NCI-H1105 (cell line): ENCODE measurements around the gene BMP2.

Experiments
- DNase-seq: peaks from one replicate; lab custom pipeline; 2025; lab: John Stamatoyannopoulos, UW

Gene BMP2

GRCh38 chr20:6767536-6768227 is at the start of gene BMP2:
BMP2 (plus strand) TSS chr20:6767686; CDS start chr20:6770127, 2,441 bp downstream.
- peak; percentile 66 for DNase-seq

DNA sequence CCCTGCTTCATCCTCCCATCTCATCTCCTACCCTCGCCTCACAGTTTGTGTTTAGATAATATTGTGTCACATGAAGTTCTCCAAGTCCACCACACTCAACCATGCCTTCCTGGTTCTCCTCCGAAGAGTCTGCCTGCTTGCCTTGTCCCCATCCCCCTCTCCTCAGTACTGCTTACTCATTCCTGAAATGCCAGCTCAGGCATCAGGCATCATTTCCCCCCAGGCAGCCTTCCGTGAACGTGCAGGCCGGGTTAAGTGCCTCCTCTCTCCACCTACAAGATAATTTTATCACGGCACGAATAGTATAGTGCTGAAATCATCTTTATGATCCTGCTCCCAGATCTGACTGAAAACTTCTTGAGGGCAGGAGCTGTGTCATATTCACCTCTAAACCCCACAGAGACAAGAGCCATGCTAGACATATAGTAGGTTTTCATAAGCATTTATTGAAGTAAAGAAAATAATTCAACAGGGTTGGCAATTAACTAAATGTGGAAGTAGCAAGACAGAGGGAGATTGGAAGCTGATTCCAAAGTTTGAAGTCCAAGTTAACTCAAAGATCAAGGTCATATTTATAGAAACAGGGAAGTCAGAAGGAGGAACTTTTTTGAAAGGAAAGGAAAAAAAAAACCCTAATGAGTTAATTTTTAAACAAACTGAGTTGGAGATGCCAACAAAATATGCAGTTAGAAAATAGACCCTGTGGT is 48.7 kb upstream of the BMP2 start:
- DNase-seq = no peak

DNA sequence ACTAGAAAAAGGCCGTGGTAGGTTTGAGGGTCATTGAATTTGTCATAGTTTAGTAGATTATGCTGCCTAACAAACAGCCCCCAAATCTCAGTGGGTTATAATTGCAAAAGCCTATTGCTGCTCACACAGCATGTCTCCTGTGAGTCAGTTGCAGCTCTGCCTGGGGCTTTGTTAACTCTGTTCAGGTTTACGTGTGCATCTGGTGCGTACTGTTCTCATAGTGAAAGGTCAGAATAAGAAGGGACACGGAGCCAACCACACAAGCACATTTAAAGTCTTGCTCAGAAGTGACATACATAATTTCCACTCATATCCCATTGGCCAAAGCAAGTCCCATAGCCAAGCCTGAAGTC is 48.1 kb upstream of the BMP2 start:
- DNase-seq = no peak

- no peak for DNase-seq
Measured at GRCh38 chr20:6726761-6727160, 40.7 kb upstream of the BMP2 start.

DNA sequence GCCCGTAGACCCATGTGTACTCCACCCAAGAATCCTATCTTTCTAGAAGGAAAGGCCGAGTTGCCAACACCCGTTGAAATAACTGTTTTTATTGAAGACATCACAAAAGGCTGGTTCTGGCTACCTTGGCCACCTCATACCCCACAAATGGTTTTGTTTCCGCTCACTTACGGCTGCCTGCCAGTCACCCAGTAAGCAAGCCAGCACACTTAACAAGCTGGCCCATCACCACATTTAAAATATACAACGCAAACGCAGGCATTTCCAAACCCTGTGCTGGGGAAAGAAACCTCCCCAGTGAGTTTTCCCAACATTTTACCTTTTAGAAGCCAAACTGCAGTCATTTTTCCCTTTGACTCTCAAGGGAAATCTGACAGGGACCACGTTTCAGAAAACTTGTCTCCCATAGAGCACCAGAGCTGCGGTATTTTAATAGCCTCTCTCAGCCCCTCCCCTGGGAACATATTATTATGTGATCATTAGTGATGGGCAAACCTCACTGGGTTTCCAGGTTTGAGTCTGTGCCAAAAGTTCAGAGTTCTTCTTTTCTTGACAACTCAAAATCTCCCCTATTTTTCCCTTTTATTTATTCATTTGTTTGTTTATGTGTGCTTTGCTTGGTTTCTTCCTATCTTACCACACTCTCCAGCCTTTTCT is 36.7 kb upstream of the BMP2 start:
- no peak for DNase-seq

DNA sequence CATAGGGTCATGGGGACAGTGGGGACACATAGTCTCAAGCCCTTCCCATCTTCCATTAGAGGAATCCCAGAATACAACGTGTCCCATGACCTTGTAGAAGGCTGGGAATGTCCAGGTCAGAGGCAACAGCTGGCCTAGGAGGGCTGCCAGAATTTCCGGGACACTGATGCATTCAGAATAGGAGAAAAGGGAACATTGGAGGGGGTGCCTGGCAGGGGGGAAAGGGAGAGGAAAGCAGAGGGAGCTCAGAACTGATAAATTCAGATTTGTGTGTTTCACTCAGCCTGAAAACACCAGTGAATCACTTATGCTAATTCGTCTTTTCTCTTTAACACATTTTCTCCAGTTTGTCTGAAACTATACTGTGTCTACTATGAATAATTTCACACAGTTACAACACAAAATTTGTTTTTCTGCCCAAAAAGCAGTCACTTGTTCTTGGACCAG is 35.5 kb upstream of the BMP2 start:
- no peak for DNase-seq

DNA sequence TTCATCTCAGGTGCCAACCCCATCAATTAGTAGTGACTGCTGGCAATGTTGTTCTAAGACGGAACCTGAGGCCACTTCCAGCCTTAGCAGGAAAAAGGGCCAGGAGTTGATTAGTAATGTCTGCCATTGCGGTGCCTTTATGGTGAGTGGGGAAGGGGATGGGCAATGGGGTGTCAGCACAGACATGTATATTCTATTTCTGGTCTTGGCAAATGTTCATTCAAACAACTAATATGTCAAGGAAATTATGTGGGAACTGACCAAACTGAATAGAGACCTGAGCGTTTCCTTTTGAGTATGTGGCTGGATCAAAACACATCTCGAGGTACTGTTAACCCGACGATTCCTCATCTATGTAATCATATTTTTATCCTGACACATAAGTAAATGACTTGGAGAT is 34.6 kb upstream of the BMP2 start:
- no peak for DNase-seq

DNA sequence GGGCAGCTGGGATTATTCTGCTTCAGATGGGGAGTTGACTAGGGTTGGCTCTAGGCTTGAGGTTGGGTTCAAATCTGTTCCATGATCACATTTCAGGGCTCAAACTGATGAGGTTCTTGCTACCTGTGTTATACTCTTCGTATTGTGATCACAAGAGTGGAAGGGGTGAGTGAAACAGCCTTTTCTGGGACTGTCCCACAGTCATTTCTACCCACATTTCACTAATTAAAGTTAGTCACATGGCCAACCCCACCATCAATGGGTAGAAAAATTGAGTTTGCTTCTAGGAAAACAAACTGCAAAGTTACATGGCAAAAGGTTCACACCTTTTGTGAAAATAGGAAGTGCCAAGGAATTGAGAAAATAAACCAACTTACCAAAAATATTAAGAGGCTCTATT is 33.5 kb upstream of the BMP2 start:
- no peak for DNase-seq

- no peak for DNase-seq
Measured at GRCh38 chr20:6735942-6736845, 31.3 kb upstream of the BMP2 start.

DNA sequence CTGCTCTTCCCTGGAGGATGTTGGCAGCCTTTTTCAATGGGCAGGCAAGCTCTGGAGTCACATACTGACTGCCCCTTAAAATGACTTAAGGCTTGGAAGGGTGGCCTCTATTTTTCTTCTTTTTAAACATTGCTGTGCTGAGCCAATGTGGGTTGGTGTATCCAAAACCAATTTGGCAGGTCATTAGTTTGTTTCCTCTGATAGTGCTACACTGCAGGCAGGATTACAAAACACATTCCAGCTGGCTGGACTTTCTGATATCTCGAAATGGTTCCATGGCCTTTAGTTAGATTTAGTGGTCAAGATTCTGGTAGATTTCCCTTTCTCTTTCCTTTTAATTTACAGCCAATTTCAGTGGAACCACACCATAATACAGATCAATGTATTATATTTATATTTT is 28.1 kb upstream of the BMP2 start:
- DNase-seq = no peak

DNA sequence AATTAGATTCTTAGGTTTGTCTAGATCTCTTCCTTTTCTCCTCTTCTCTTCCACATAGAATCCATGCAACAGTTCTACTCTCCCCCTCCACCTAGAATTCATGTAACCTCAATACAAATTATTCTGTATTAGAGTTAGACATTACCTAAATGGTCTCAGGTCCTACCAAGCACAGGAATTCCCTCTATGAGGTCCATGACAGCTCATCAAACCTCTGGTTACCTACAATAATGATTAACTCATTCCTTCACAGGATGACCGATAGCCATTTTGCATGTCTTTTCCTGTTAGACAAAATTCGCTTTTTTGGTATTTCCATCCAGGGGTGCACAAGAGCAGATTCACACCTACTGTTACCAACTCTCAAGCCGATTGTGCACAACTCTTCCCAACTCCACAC is 27.4 kb upstream of the BMP2 start:
- DNase-seq = no peak

- DNase-seq = no peak
Measured at GRCh38 chr20:6744180-6744579, 23.3 kb upstream of the BMP2 start.

- no peak for DNase-seq
Measured at GRCh38 chr20:6744805-6745204, 22.7 kb upstream of the BMP2 start.

DNA sequence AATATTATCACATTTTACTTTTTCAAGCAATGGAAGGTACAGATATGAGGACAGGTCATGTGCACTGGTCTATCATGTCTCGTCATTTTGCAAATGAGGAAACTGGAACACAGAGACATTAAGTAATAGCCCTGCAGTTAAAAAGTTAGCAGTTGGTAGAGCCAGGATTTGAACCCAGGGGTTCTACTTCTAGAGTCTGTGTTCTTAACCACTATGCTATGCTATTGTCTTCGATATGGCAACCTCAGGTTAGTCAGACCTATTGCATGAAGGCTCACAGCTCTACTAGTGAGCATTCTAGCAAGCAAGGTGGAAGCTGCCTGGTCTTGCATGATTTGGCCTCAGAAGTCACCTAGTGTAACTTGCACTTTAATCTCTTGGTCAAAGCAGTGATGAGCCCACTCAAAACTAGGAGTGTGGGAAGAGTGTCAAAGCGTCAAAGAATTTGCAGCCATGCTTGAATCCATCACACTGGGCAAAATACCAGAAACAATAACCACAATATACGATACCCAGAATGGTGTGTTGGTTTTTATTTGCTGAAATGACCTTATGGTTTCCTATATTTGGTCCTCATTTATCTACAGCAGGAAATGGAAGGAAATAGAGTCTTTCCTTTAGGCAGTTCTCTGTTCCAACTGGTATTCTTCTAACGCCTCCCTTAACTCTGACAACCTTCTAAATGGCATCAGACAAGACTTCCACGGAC is 20.4 kb upstream of the BMP2 start:
- no peak for DNase-seq

DNA sequence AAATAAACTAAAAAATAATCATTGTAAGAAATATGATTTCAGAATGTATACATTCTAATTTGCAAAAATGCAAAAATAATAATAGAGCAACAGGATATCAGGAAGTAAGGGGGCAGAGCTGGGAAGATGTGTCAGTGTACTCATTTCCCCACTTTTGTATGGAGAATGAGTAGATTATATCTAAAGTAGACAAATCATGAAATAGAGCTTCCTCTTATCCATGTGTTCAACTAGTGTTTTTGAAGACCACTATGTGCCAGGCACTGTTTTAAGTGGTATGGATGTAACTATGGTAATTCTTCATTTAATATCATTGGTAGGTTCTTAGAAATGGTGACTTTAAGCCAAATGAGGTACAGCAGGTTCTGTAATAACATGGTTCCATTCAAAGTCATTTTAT is 17.0 kb upstream of the BMP2 start:
- no peak for DNase-seq

DNA sequence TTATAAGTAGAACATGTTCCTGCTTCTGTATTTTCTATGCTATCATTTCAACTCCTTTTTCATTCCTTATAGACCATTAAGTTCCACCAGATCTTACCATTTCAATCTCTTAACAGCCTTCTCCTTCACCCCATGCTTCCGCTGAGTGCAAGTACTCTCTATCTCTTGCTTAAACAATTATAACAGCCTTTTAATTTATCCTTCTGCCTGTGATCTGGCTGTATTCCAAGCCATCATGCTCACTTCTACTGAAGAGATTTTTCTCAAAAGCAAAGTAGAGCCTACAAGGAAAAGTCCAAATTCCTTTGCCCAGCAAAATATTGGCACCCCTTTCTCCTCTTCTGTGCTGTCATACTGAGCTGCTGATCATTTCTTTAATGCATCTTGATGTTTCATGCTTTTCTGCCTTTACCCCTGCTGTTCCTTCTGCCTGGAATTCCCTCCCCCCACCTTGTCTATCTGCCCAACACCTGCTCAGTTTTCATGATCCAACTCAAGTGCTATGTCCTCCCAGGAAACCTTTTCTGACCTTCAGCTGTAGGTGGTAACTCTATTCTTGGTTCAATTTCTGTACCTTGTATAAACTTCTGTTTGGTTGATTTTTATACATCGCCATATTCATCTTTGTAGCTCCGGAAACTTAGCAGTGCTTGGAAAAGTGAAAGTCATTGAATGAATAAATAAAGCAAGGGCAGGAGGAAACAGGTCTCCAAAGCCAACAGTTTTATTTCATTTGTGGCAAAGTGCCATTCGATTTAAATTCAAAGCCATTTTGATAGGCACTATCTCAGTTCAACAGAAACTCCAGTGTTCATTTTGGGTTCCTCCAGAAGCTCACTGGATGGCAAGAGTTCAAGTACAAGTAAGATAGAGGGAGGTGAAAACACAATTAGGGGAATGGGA is 10.5 kb upstream of the BMP2 start:
- DNase-seq = peak; percentile 22

DNA sequence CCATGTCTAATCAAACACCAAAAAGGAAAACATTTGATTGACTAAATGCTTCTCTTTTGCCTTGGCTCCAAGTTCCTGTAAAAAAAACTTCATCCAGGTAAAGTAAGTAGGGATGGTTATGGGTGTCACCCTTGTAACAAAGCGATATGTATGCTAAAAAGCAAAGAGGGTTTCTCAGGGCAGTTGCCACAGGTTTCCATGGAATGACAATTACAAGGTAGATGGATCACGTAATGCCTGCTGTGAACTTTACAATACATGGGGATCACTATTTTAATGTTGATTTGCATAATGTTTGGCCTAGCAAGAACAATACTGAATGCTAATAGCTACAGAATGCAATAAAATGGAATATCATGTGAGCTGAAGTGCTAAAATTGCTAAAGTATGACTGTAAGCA is 2.9 kb upstream of the BMP2 start:
- no peak for DNase-seq

GRCh38 chr20:6765469-6766058 is 1.9 kb upstream of the BMP2 start:
- peak; percentile 57 for DNase-seq

GRCh38 chr20:6766433-6766832 is 1.1 kb upstream of the BMP2 start:
- DNase-seq = no peak

GRCh38 chr20:6767126-6767535 is 355 bp upstream of the BMP2 start:
- no peak for DNase-seq
